HCT116 (cell line): ENCODE results near the gene INTS4. TPM values are rescaled to one million over a fixed set of nuclear protein-coding genes. Genes with fewer than 3 reads are reported as not detected.

Experiments
- ATAC-seq: fragments of 200-7000 bp; cut with Tn5 transposase; 2 replicates; pipeline ENCODE4 v1.9.1; 2020; ENCODE audit warnings: mild to moderate bottlenecking, moderate library complexity
- BruUV-seq: library from RNA; stranded (reverse); fragments of 400-500 nt; replicated peaks from 2 replicates; lab custom pipeline; 2021; lab: Mats Ljungman, UMichigan
- CTCF ChIA-PET: fragments of 300-600 bp; sonication (Branson Sonifier 250); formaldehyde crosslinking; loops from one replicate; lab custom pipeline; 2021; ENCODE audit warnings: antibody characterized with exemption; lab: Charles Lee
- POLR2A ChIA-PET: fragments of 300-600, 350-600 bp; sonication (Branson Sonifier 250); formaldehyde crosslinking; loops from one replicate; lab custom pipeline; 2021; ENCODE audit warnings: antibody characterized with exemption; lab: Charles Lee
- RAD21 ChIA-PET, 2 experiments: fragments of 300-600 bp; sonication (Branson Sonifier 250); formaldehyde crosslinking; loops; one replicate each; lab custom pipeline; 2023; ENCODE audit warnings: low total read pairs in 2 of 2; ENCODE audit not compliant: uncharacterized antibody in 2 of 2, unreplicated experiment in 2 of 2, low non-redundant PET in 1 of 2; lab: Charles Lee
- DNase-seq: peaks from one replicate; pipeline ENCODE4 v3.0.0-alpha.2; 2010; ENCODE audit warnings: low read depth, low spot score
- H2AFZ ChIP-seq: fragments of 200-600 bp; shearing (Covaris generic), sonication (generic); 2 replicates; pipeline ENCODE4 v1.6.1; 2017; ENCODE audit warnings: low read depth, mixed run types, mixed read lengths, antibody characterized with exemption, low read length; ENCODE audit not compliant: poor library complexity, severe bottlenecking
- H3K27ac ChIP-seq: 2 replicates; pipeline ENCODE4 v1.5.1; 2012; ENCODE audit warnings: low read depth, low read length
- H3K27me3 ChIP-seq: fragments of 200-600 bp; sonication (generic); 2 replicates; pipeline ENCODE4 v1.6.1; 2016; ENCODE audit warnings: mixed run types, low read length, mixed read lengths; ENCODE audit not compliant: insufficient read depth
- H3K36me3 ChIP-seq, 2 experiments: fragments of 200-500 bp in 1 of 2; fragments of 200-600 bp in 1 of 2; sonication (Bioruptor generic) in 1 of 2; sonication (generic) in 1 of 2; 2 replicates each; pipeline versions ENCODE4 v1.5.1 to v1.6.1; 2014 to 2016; ENCODE audit warnings: low read length in 2 of 2, inconsistent platforms in 1 of 2, mixed read lengths in 1 of 2, mixed run types in 1 of 2; ENCODE audit not compliant: insufficient read depth in 2 of 2, control insufficient read depth in 1 of 2
- H3K4me1 ChIP-seq, 2 experiments: fragments of 200-600 bp in 1 of 2; sonication (generic) in 1 of 2; 2 replicates each; pipeline versions ENCODE4 v1.5.1 to v1.6.1; 2012 to 2017; ENCODE audit warnings: low read length in 2 of 2, inconsistent platforms in 1 of 2, mild to moderate bottlenecking in 1 of 2, mixed read lengths in 1 of 2, mixed run types in 1 of 2, moderate library complexity in 1 of 2; ENCODE audit not compliant: insufficient read depth in 2 of 2, control insufficient read depth in 1 of 2
- H3K4me2 ChIP-seq: fragments of 200-600 bp; sonication (generic); 2 replicates; pipeline ENCODE4 v1.6.1; 2017; ENCODE audit warnings: mixed run types, low read length, mixed read lengths
- H3K4me3 ChIP-seq, 2 experiments: fragments of 200-600 bp in 1 of 2; sonication (generic) in 1 of 2; replicated peaks in 1 of 2; 2 replicates each; pipeline ENCODE4 v1.5.1; 2011 to 2016; ENCODE audit warnings: low read length in 2 of 2, control low read depth in 1 of 2, low read depth in 1 of 2, mild to moderate bottlenecking in 1 of 2, mixed read lengths in 1 of 2, mixed run types in 1 of 2
- H3K79me2 ChIP-seq: fragments of 200-600 bp; sonication (generic); 2 replicates; pipeline ENCODE4 v1.6.1; 2017; ENCODE audit warnings: mild to moderate bottlenecking, mixed run types, low read length, moderate library complexity, mixed read lengths; ENCODE audit not compliant: insufficient read depth
- H3K9ac ChIP-seq: fragments of 200-600 bp; sonication (generic); 2 replicates; pipeline ENCODE4 v1.6.1; 2016; ENCODE audit warnings: low read length, mixed read lengths
- H3K9me2 ChIP-seq: fragments of 200-600 bp; sonication (generic), shearing (Covaris generic); 2 replicates; pipeline ENCODE4 v1.6.1; 2017; ENCODE audit warnings: mixed run types, mild to moderate bottlenecking, moderate library complexity; ENCODE audit not compliant: insufficient read depth
- H3K9me3 ChIP-seq, 2 experiments: fragments of 200-500 bp in 1 of 2; fragments of 200-600 bp in 1 of 2; sonication (Bioruptor generic) in 1 of 2; sonication (generic) in 1 of 2; 2 replicates each; pipeline ENCODE4 v1.6.1; 2014 to 2017; ENCODE audit warnings: low read length in 2 of 2, mixed read lengths in 2 of 2, inconsistent platforms in 1 of 2, low read depth in 1 of 2, mild to moderate bottlenecking in 1 of 2, mixed run types in 1 of 2, moderate library complexity in 1 of 2; ENCODE audit not compliant: control insufficient read depth in 1 of 2, insufficient read depth in 1 of 2
- H4K20me1 ChIP-seq: fragments of 200-600 bp; sonication (generic), shearing (Covaris generic); 2 replicates; pipeline ENCODE4 v1.6.1; 2017; ENCODE audit warnings: mixed run types, mild to moderate bottlenecking, moderate library complexity; ENCODE audit not compliant: insufficient read depth
- ATF3 ChIP-seq: IDR thresholded peaks from 2 replicates; pipeline ENCODE4 v1.6.1; 2012
- CBX3 ChIP-seq: IDR thresholded peaks from 2 replicates; pipeline ENCODE4 v1.6.1; 2012; ENCODE audit warnings: low read depth
- CEBPB ChIP-seq: IDR thresholded peaks from 2 replicates; pipeline ENCODE4 v1.6.1; 2012; ENCODE audit warnings: low read depth
- CTCF ChIP-seq, 3 experiments: fragments of 200-600 bp in 1 of 3; sonication (generic) in 1 of 3; IDR thresholded peaks in 2 of 3; conservative IDR thresholded peaks in 1 of 3; 2 replicates each; pipeline ENCODE4 v1.5.1; 2012 to 2017; ENCODE audit warnings: low read depth in 2 of 3, low read length in 2 of 3, antibody characterized with exemption in 1 of 3, borderline replicate concordance in 1 of 3, control low read depth in 1 of 3, mild to moderate bottlenecking in 1 of 3, mixed read lengths in 1 of 3, mixed run types in 1 of 3, moderate library complexity in 1 of 3; ENCODE audit not compliant: insufficient read depth in 1 of 3
- EZH2phosphoT487 ChIP-seq: fragments of 200-600 bp; IDR thresholded peaks from 2 replicates; pipeline ENCODE4 v1.6.1; 2018; ENCODE audit warnings: antibody characterized with exemption, borderline replicate concordance
- POLR2A ChIP-seq: IDR thresholded peaks from 2 replicates; pipeline ENCODE4 v1.7.0; 2011; ENCODE audit warnings: borderline replicate concordance; ENCODE audit not compliant: insufficient read depth, insufficient read length; ENCODE audit errors: extremely low read depth
- POLR2AphosphoS5 ChIP-seq: IDR thresholded peaks from 2 replicates; pipeline ENCODE4 v1.6.1; 2011; ENCODE audit warnings: mild to moderate bottlenecking, low read depth, low read length, moderate library complexity
- REST ChIP-seq: IDR thresholded peaks from 2 replicates; pipeline ENCODE4 v1.6.1; 2012; ENCODE audit warnings: low read depth
- SIN3A ChIP-seq: IDR thresholded peaks from 2 replicates; pipeline ENCODE4 v1.6.1; 2012; ENCODE audit warnings: low read depth
- SP1 ChIP-seq: IDR thresholded peaks from 2 replicates; pipeline ENCODE4 v1.6.1; 2012; ENCODE audit warnings: low read depth
- TCF7L2 ChIP-seq: IDR thresholded peaks from 2 replicates; pipeline ENCODE4 v1.7.0; 2011; ENCODE audit warnings: borderline replicate concordance, inconsistent platforms; ENCODE audit not compliant: insufficient read depth, insufficient read length; ENCODE audit errors: extremely low read depth
- YY1 ChIP-seq: IDR thresholded peaks from 2 replicates; pipeline ENCODE4 v1.6.1; 2011; ENCODE audit warnings: low read length, low read depth, moderate library complexity, mild to moderate bottlenecking; ENCODE audit not compliant: insufficient replicate concordance; ENCODE audit errors: extremely low read depth
- ZBTB33 ChIP-seq: IDR thresholded peaks from 2 replicates; pipeline ENCODE4 v1.6.1; 2011; ENCODE audit warnings: mild to moderate bottlenecking, low read length, moderate library complexity; ENCODE audit not compliant: insufficient replicate concordance; ENCODE audit errors: extremely low read depth
- ZFX ChIP-seq: fragments of 450-650 bp; IDR thresholded peaks from 2 replicates; pipeline ENCODE4 v1.6.1; 2017
- intact Hi-C: fragments of 100-400 bp; cut with micrococcal nuclease; formaldehyde crosslinking; loops from 2 replicates; pipeline ENCODE4 v1.10.0; 2022
- total RNA-seq: library from RNA; stranded (reverse); gene quantifications from one replicate; pipeline ENCODE4 v1.2.1, GENCODE V29; 2021; ENCODE audit not compliant: unreplicated experiment
- TF ChIP-seq, protein P1 (sequence below): IDR thresholded peaks from 2 replicates; pipeline ENCODE4 v1.6.1; 2012

Gene INTS4
- total RNA-seq, 1 experiment from 2014 or later, result 41.0 TPM

- CTCF ChIA-PET, result no interaction called here
- no peaks in the 10 kb centered on the region for H3K9me2 ChIP-seq
These were observed 26.1 kb downstream of the INTS4 start for GRCh38 chr11:77968337-77968736.

More at GRCh38 chr11:77968337-77968736, 26.1 kb downstream of the INTS4 start:
- H4K20me1 ChIP-seq, result no peaks in the 10 kb centered on the region
- TF ChIP-seq ZFX (no peak), EZH2phosphoT487 (no peak), ZBTB33 (no peak), YY1 (no peak), CEBPB (no peak), SIN3A (no peak), POLR2AphosphoS5 (no peak), CTCF (IDR thresholded peaks at IDR 0.05 in 2 of 3, conservative IDR thresholded peaks at IDR 0.05 in 1 of 3; ENCODE audit: borderline replicate concordance in 1 of 3, insufficient read depth in 1 of 3, low read depth in 2 of 3, low read length in 2 of 3) (no peak), CBX3 (no peak), POLR2A (no peak), ATF3 (no peak), REST (no peak), TCF7L2 (no peak), SP1 (no peak)
- TF ChIP-seq, protein P1, sequence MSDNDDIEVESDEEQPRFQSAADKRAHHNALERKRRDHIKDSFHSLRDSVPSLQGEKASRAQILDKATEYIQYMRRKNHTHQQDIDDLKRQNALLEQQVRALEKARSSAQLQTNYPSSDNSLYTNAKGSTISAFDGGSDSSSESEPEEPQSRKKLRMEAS, result no peak
- POLR2A ChIA-PET, result no interaction called here
- no peaks in the 10 kb centered on the region for H3K79me2 ChIP-seq
- DNase-seq (no peak), ATAC-seq (no peak)
- no peaks in the 10 kb centered on the region for H3K27me3 ChIP-seq
- no peak overlapping the region for H2AFZ ChIP-seq
- intact Hi-C loops, result no loop called here
- no peak overlapping the region for H3K9ac ChIP-seq
- no peaks in the 10 kb centered on the region for H3K4me1 ChIP-seq
- no TSS peak for BruUV-seq
- RAD21 ChIA-PET, result no interaction called here
- no peak overlapping the region for H3K4me2 ChIP-seq
- no peak overlapping the region for H3K4me3 ChIP-seq
- H3K36me3 ChIP-seq, result no peaks in the 10 kb centered on the region; a peak in 1 of 4 replicates
- H3K27ac ChIP-seq, result no peak overlapping the region
- no peaks in the 10 kb centered on the region for H3K9me3 ChIP-seq
